Large intestine (tissue), 3 donors: Measurements from ENCODE around the gene KIF6. TPM values are rescaled to one million over a fixed set of nuclear protein-coding genes. Genes with fewer than 3 reads are reported as not detected.

Experiments used
- DNase-seq, 2 donors: peaks; one replicate each; pipeline versions ENCODE4 v3.0.0 to v3.0.0-alpha.2; 2013
- H3K27ac ChIP-seq: one replicate; pipeline ENCODE4 v1.5.1; 2013; ENCODE audit warnings: low read length
- H3K27me3 ChIP-seq: 2 replicates; pipeline ENCODE4 v1.6.1; 2013; ENCODE audit warnings: low read length; ENCODE audit not compliant: control insufficient read depth, insufficient read depth
- H3K36me3 ChIP-seq: 2 replicates; pipeline ENCODE4 v1.6.1; 2013; ENCODE audit warnings: low read length; ENCODE audit not compliant: control insufficient read depth, insufficient read depth
- H3K4me1 ChIP-seq: one replicate; pipeline ENCODE4 v1.6.1; 2013; ENCODE audit warnings: low read length; ENCODE audit not compliant: control insufficient read depth, insufficient read depth
- H3K4me3 ChIP-seq: one replicate; pipeline ENCODE4 v1.5.1; 2013; ENCODE audit warnings: low read length
- H3K9me3 ChIP-seq: one replicate; pipeline ENCODE4 v1.6.1; 2013; ENCODE audit warnings: mild to moderate bottlenecking, low read depth, low read length, moderate library complexity; ENCODE audit not compliant: control insufficient read depth
- WGBS: methylation state at CpG from one replicate; pipeline ENCODE4 v1.1.5; 2013; ENCODE audit warnings: low lambda C conversion rate; ENCODE audit not compliant: insufficient coverage; 5-methylcytosine and 5-hydroxymethylcytosine counted together
- polyA plus RNA-seq: library from polyadenylated mRNA; unstranded; fragments of 120-200 nt; gene quantifications from one replicate; pipeline ENCODE4 v1.2.1, GENCODE V29; 2013

KIF6 gene
- polyA plus RNA-seq, 1 donor = 0.70 TPM

- Histone ChIP-seq H3K9me3 (no peaks in the 10 kb centered on the region), H3K27me3 (no peaks in the 10 kb centered on the region), H3K4me3 (no peak overlapping the region), H3K36me3 (no peaks in the 10 kb centered on the region), H3K27ac (peak overlapping the region; percentile 12), H3K4me1 (peaks cover 3% of the 10 kb centered on the region)
- DNase-seq = peak in 1 of 2 donors; percentile 26
- 80% methylated on average over 2 of the region's 10 CpGs for WGBS
Observed at GRCh38 chr6:39339868-39340550, 385.2 kb downstream of the KIF6 start.

DNA sequence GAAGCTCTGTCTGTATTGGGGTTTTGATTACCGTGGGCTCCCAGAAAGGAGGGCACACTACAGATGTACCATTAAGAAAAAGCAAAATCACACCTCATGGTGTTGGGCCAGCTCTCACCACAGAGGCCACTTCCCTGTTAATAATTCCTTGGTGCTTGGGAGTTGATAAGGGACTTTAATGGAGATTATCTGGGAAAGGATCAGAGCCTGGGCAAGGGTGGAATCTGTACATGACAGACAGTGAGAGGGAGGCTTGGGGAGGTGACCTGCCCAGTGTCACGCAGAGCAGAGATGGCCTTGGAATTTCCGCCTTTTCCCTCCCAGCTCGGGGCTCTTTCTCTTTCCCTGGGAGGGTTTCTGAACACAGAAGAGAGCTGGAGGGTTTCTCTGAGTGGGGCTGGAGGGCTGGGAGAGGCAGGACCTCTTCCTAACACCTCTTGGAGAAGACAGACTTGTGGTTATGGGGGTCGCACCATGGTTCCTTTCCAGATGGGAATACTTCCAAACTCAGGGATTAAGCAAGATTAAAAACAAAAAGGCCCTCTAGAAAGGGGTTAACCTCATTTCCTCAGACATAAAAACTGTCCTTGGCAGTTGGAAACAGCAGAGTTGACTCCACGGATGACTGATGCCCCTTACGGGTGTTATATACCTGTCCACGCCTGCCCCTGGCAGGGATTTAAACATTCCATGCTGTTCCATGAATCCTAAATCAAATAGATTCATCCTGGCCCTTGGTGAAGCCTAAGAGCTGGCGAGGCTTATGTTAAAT, 385.9 kb downstream of the KIF6 start:
- no peaks in the 10 kb centered on the region for H3K36me3 ChIP-seq
- H3K27me3 ChIP-seq = no peaks in the 10 kb centered on the region
- no peak overlapping the region for H3K4me3 ChIP-seq
- peaks cover 3% of the 10 kb centered on the region for H3K4me1 ChIP-seq
- no peak for DNase-seq
- H3K9me3 ChIP-seq = no peaks in the 10 kb centered on the region
- no CpG with 5 or more reads among the region's 9 CpGs for WGBS
- peak overlapping the region; percentile 12 for H3K27ac ChIP-seq

- H3K4me3 ChIP-seq = no peak overlapping the region
- no CpG with 5 or more reads among the region's 5 CpGs for WGBS
- DNase-seq = no peak
- H3K27ac ChIP-seq = no peak overlapping the region
- H3K27me3 ChIP-seq = peaks cover 3% of the 10 kb centered on the region
- no peaks in the 10 kb centered on the region for H3K9me3 ChIP-seq
- peaks cover 3% of the 10 kb centered on the region for H3K4me1 ChIP-seq
- no peaks in the 10 kb centered on the region for H3K36me3 ChIP-seq
Observed at GRCh38 chr6:39338397-39338796, 386.8 kb downstream of the KIF6 start.

- Histone ChIP-seq H3K9me3 (no peaks in the 10 kb centered on the region), H3K27ac (no peak overlapping the region), H3K27me3 (peaks cover 10% of the 10 kb centered on the region), H3K4me3 (no peak overlapping the region), H3K4me1 (peaks cover 3% of the 10 kb centered on the region), H3K36me3 (no peaks in the 10 kb centered on the region)
- no peak for DNase-seq
- no CpG with 5 or more reads among the region's 5 CpGs for WGBS
Observed at GRCh38 chr6:39335780-39336545, 389.2 kb downstream of the KIF6 start.

- Histone ChIP-seq H3K4me3 (no peak overlapping the region), H3K27ac (no peak overlapping the region)
Observed at GRCh38 chr6:39333644-39334438, 391.4 kb downstream of the KIF6 start.

DNA sequence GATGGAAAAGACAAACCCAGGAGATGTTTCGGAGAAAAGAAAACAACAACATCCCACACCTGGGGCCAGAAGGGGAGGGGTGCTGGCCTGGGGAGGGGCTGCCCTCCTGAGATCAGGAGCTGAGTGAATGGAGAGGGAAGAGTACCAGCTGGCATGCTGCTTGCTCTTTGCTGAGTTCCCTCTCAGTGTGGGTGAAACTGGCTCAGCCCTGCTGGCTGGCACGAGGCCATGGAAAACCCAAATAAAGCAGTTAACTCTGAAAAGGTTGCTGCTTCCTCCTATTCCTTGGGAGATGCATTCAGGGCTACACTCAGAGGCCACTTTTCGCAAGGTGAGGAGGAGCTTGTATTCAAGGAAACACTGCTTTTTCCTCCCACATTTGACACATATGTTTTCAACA, 394.7 kb downstream of the KIF6 start:
- no peaks in the 10 kb centered on the region for H3K9me3 ChIP-seq
- H3K27ac ChIP-seq = no peak overlapping the region
- no CpG with 5 or more reads among the region's 3 CpGs for WGBS
- H3K27me3 ChIP-seq = peaks cover 27% of the 10 kb centered on the region
- H3K4me3 ChIP-seq = no peak overlapping the region
- H3K36me3 ChIP-seq = no peaks in the 10 kb centered on the region
- no peaks in the 10 kb centered on the region for H3K4me1 ChIP-seq
- no peak for DNase-seq

More at GRCh38 chr6:39333644-39334438, 391.4 kb downstream of the KIF6 start:
- H3K27me3 ChIP-seq = peaks cover 16% of the 10 kb centered on the region
- no CpG with 5 or more reads among the region's 7 CpGs for WGBS
- H3K9me3 ChIP-seq = no peaks in the 10 kb centered on the region
- DNase-seq = no peak
- no peaks in the 10 kb centered on the region for H3K36me3 ChIP-seq
- H3K4me1 ChIP-seq = no peaks in the 10 kb centered on the region

DNA sequence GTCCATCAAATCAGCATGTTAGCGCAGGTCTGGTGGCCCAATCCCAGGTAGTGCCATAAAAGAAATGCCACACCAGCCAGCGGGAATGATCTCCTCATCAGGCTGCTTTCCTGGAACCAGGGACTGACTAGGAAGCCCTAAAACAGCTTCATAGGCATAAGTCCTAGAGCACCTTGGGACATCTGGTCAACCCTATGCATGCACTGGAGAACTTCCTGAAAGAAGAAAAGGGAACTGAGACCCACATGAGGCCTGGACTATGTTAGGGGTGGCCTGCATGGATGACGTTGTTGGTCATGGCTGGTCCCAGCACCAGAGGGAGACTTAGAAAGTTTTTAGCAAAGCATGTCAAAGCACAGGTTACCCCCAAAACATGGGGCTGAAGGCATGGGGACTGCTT, 395.2 kb downstream of the KIF6 start:
- no peaks in the 10 kb centered on the region for H3K9me3 ChIP-seq
- no peak overlapping the region for H3K4me3 ChIP-seq
- no peak overlapping the region for H3K27ac ChIP-seq
- H3K4me1 ChIP-seq = no peaks in the 10 kb centered on the region
- H3K36me3 ChIP-seq = no peaks in the 10 kb centered on the region
- no peak for DNase-seq
- WGBS = no CpG with 5 or more reads among the region's 3 CpGs
- peaks cover 27% of the 10 kb centered on the region for H3K27me3 ChIP-seq

DNA sequence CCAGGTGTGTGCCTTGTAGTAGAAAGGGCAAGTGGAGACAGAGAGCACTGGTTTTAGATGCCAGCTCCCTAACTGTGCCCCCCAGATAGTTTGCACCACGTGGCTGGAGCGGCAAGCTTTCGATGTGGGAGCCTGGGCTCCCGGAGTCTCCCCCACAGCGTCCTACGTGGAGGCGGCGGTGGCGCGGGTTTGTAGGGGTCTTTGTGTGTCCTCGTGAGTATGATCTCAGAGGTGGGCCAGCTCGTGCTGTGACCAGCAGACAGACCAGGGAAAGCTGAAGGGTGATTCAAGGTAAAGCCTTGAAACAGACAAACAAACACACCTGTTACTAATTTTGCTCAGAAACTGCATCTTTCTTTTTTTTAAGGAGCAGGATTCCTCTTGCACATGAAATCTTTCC, 397.1 kb downstream of the KIF6 start:
- no peak for DNase-seq
- H3K27me3 ChIP-seq = peaks cover 27% of the 10 kb centered on the region
- no peaks in the 10 kb centered on the region for H3K4me1 ChIP-seq
- H3K9me3 ChIP-seq = no peaks in the 10 kb centered on the region
- H3K36me3 ChIP-seq = no peaks in the 10 kb centered on the region
- WGBS = 98% methylated on average over 8 of the region's 12 CpGs
- H3K4me3 ChIP-seq = no peak overlapping the region
- no peak overlapping the region for H3K27ac ChIP-seq

DNA sequence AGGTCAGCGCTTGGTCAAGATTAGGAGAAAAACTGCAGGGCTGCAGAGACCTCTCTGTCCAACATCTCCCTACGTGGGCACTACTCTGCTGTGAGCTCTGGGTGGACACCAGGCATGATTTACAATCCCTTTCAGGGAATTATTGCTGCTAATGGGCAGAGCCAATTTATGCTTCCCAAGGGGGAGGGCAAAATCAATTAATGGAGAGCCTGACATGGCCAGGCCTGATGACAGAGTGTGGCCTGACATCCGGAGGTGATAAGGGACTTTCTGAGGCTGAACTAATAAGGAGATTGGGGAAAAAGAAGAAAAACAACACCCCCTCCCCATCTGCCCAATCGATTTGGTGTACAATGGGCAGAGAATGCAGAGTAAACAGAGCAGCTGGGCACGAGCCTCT, 397.7 kb downstream of the KIF6 start:
- Histone ChIP-seq H3K27me3 (peaks cover 24% of the 10 kb centered on the region), H3K36me3 (no peaks in the 10 kb centered on the region), H3K9me3 (no peaks in the 10 kb centered on the region), H3K27ac (no peak overlapping the region), H3K4me3 (no peak overlapping the region), H3K4me1 (no peaks in the 10 kb centered on the region)
- DNase-seq = no peak
- WGBS = no CpG with 5 or more reads among the region's 5 CpGs
